HG03039 (cell line): ENCODE results near the gene RPL3.
"Not testable (repeated sequence)": the region's sequence is repeated elsewhere in the genome, so short reads cannot be mapped to it uniquely, and the experiment has no call there.

Source experiments
- ATAC-seq: cut with Tn5 transposase; IDR thresholded peaks from one replicate; pipeline ENCODE4 v1.9.1; 2021; ENCODE audit warnings: mild to moderate bottlenecking, moderate library complexity; ENCODE audit not compliant: unreplicated experiment

RPL3 gene

GRCh38 chr22:39352306-39352891 is 33.0 kb upstream of the RPL3 start:
- no peak for ATAC-seq

GRCh38 chr22:39351689-39352214 is 32.3 kb upstream of the RPL3 start:
- no peak for ATAC-seq

- ATAC-seq = no peak
Observed at GRCh38 chr22:39350757-39351688, 31.6 kb upstream of the RPL3 start.

GRCh38 chr22:39349967-39350726 is 30.7 kb upstream of the RPL3 start, which contains the start of gene SYNGR1:
TSS of gene SYNGR1 (plus strand) at chr22:39349991. CDS start at chr22:39350011, 20 bp downstream.
- ATAC-seq = no peak

GRCh38 chr22:39349506-39349966 is 30.1 kb upstream of the RPL3 start:
- ATAC-seq = no peak

GRCh38 chr22:39348909-39349505 is 29.6 kb upstream of the RPL3 start:
- ATAC-seq = no peak

- no peak for ATAC-seq
Observed at GRCh38 chr22:39345231-39345630, 25.8 kb upstream of the RPL3 start.

- no peak for ATAC-seq
Observed at GRCh38 chr22:39344046-39344390, 24.6 kb upstream of the RPL3 start.

- ATAC-seq = no peak
Observed at GRCh38 chr22:39343259-39344045, 24.0 kb upstream of the RPL3 start.

GRCh38 chr22:39341179-39341578 is 21.8 kb upstream of the RPL3 start:
- ATAC-seq = no peak

GRCh38 chr22:39339775-39340174 is 20.4 kb upstream of the RPL3 start:
- ATAC-seq = not testable (repeated sequence)

- ATAC-seq = no peak
Observed at GRCh38 chr22:39336411-39336810, 17.0 kb upstream of the RPL3 start.

GRCh38 chr22:39332441-39333064 is 13.1 kb upstream of the RPL3 start:
- no peak for ATAC-seq

- not testable (repeated sequence) for ATAC-seq
Observed at GRCh38 chr22:39330553-39330952, 11.1 kb upstream of the RPL3 start.

- no peak for ATAC-seq
Observed at GRCh38 chr22:39327995-39328754, 8.8 kb upstream of the RPL3 start.

GRCh38 chr22:39325392-39325932 is 6.0 kb upstream of the RPL3 start:
- no peak for ATAC-seq

GRCh38 chr22:39320616-39321029 is 1.2 kb upstream of the RPL3 start:
- not testable (repeated sequence) for ATAC-seq

GRCh38 chr22:39318507-39319283 is 728 bp downstream of the RPL3 start:
- ATAC-seq = peak; percentile 5
